Measurements from ENCODE around the gene BMS1.

DNA sequence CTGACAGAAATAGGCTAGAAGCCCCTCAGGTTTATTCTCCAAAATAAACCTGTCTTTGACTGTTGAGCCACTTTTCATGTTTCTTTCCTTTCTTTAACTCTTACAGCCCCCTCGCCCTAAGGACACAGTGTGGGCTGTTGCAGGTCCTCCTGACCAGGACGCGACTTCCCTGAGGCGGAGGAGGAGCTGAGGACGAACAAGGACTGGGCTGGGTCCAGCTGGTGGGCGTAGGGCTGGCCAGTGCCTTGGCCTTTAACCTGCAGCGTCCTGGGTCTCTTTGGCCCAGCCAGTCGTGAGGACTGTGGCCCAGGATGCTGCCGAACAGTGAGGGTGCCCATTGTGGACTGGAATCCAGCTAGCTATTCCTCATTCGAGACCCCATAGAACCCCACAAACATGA lies 13.4 kb upstream of the BMS1 start:
- TF ChIP-seq, protein P1, sequence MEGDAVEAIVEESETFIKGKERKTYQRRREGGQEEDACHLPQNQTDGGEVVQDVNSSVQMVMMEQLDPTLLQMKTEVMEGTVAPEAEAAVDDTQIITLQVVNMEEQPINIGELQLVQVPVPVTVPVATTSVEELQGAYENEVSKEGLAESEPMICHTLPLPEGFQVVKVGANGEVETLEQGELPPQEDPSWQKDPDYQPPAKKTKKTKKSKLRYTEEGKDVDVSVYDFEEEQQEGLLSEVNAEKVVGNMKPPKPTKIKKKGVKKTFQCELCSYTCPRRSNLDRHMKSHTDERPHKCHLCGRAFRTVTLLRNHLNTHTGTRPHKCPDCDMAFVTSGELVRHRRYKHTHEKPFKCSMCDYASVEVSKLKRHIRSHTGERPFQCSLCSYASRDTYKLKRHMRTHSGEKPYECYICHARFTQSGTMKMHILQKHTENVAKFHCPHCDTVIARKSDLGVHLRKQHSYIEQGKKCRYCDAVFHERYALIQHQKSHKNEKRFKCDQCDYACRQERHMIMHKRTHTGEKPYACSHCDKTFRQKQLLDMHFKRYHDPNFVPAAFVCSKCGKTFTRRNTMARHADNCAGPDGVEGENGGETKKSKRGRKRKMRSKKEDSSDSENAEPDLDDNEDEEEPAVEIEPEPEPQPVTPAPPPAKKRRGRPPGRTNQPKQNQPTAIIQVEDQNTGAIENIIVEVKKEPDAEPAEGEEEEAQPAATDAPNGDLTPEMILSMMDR (conservative IDR thresholded peaks at IDR 0.05; ENCODE audit: low read depth, low read length) = no peak
- TF ChIP-seq BHLHE40 (IDR thresholded peaks at IDR 0.05; ENCODE audit: low read depth, low read length) (no peak), MXI1 (IDR thresholded peaks at IDR 0.05; ENCODE audit: borderline replicate concordance, low read depth, low read length) (no peak)

All from IMR-90 (cell line).